Tibial artery (tissue), 4 donors: ENCODE measurements around the gene TRAPPC5.

Source experiments
- DNase-seq, 2 donors: peaks; one replicate each; pipeline ENCODE4 v3.0.0-alpha.2; 2019
- H3K27ac ChIP-seq, 2 donors: fragments of 200-600 bp; sonication (generic) in 1 of 2; 1 replicate in 1 of 2; 2 replicates in 1 of 2; pipeline ENCODE4 v1.5.1; 2018 to 2019; ENCODE audit warnings: mild to moderate bottlenecking in 1 of 2
- H3K27me3 ChIP-seq, 2 donors: fragments of 200-600 bp; sonication (generic) in 1 of 2; one replicate each; pipeline versions ENCODE4 v1.5.1 to v1.6.0; 2016 to 2019
- H3K36me3 ChIP-seq, 3 donors: fragments of 200-600 bp; sonication (generic) in 2 of 3; one replicate each; pipeline ENCODE4 v1.5.1; 2016 to 2019; ENCODE audit warnings: mild to moderate bottlenecking in 2 of 3
- H3K4me1 ChIP-seq, 4 donors: fragments of 200-600 bp; sonication (generic) in 2 of 4; 1 replicate in 3 of 4; 2 replicates in 1 of 4; pipeline ENCODE4 v1.5.1; 2016 to 2019
- H3K4me3 ChIP-seq, 2 donors: fragments of 200-600 bp; sonication (generic) in 1 of 2; 1 replicate in 1 of 2; 2 replicates in 1 of 2; pipeline ENCODE4 v1.5.1; 2018 to 2019; ENCODE audit warnings: mild to moderate bottlenecking in 2 of 2
- H3K9me3 ChIP-seq, 3 donors: fragments of 200-600 bp; sonication (generic) in 1 of 3; one replicate each; pipeline ENCODE4 v1.5.1; 2016 to 2019
- CTCF ChIP-seq, 2 experiments: fragments of 200-600 bp in 1 of 2; fragments of 450-650 bp in 1 of 2; IDR thresholded peaks; one replicate each; pipeline ENCODE4 v1.5.1; 2017 to 2019; ENCODE audit warnings: antibody characterized with exemption in 2 of 2, mild to moderate bottlenecking in 1 of 2, moderate library complexity in 1 of 2
- intact Hi-C: fragments of 100-400 bp; cut with DNase I; formaldehyde crosslinking; loops from one replicate; pipeline ENCODE4 v1.15.0; 2023; ENCODE audit warnings: low total_unique reads

The TRAPPC5 gene

GRCh38 chr19:7699417-7700401 lies 19.1 kb downstream of the TRAPPC5 start:
- Histone ChIP-seq H3K9me3 (no peaks in the 10 kb centered on the region), H3K27ac (no peak overlapping the region), H3K36me3 (no peaks in the 10 kb centered on the region), H3K27me3 (peaks cover 0 to 67% of the 10 kb centered on the region in 2 donors), H3K4me3 (no peak overlapping the region), H3K4me1 (no peaks in the 10 kb centered on the region)
- no peak for TF ChIP-seq CTCF (IDR thresholded peaks at IDR 0.05)
- intact Hi-C loops = no loop called here
- DNase-seq = no peak

GRCh38 chr19:7701049-7701653 lies 20.5 kb downstream of the TRAPPC5 start:
- TF ChIP-seq CTCF (IDR thresholded peaks at IDR 0.05) = no peak
- no peak overlapping the region for H3K4me3 ChIP-seq
- H3K27me3 ChIP-seq = peaks cover 0 to 67% of the 10 kb centered on the region in 2 donors
- H3K27ac ChIP-seq = no peak overlapping the region
- H3K9me3 ChIP-seq = no peaks in the 10 kb centered on the region
- intact Hi-C loops = no loop called here
- H3K36me3 ChIP-seq = no peaks in the 10 kb centered on the region
- DNase-seq = no peak
- no peaks in the 10 kb centered on the region for H3K4me1 ChIP-seq

GRCh38 chr19:7701654-7702457 lies 21.2 kb downstream of the TRAPPC5 start, which contains the start of gene FCER2:
Gene FCER2, minus strand, starts transcription at chr19:7702131. Its CDS starts 2,371 bp downstream, at chr19:7699760.
- H3K27me3 ChIP-seq = peaks cover 0 to 63% of the 10 kb centered on the region in 2 donors
- no peaks in the 10 kb centered on the region for H3K36me3 ChIP-seq
- H3K27ac ChIP-seq = no peak within 1 kb of the TSS
- no peak for TF ChIP-seq CTCF (IDR thresholded peaks at IDR 0.05)
- no peak for DNase-seq
- no peaks in the 10 kb centered on the region for H3K9me3 ChIP-seq
- no peaks in the 10 kb centered on the region for H3K4me1 ChIP-seq
- intact Hi-C loops = no loop called here
- no peak within 1 kb of the TSS for H3K4me3 ChIP-seq

GRCh38 chr19:7703332-7703731 lies 22.7 kb downstream of the TRAPPC5 start:
- TF ChIP-seq CTCF (IDR thresholded peaks at IDR 0.05) = no peak
- Histone ChIP-seq H3K36me3 (no peaks in the 10 kb centered on the region), H3K9me3 (no peaks in the 10 kb centered on the region), H3K27me3 (peaks cover 0 to 53% of the 10 kb centered on the region in 2 donors), H3K4me3 (no peak overlapping the region), H3K27ac (no peak overlapping the region), H3K4me1 (no peaks in the 10 kb centered on the region)
- intact Hi-C loops = no loop called here
- DNase-seq = no peak

- Histone ChIP-seq H3K4me1 (no peaks in the 10 kb centered on the region), H3K4me3 (no peak overlapping the region), H3K9me3 (no peaks in the 10 kb centered on the region), H3K36me3 (no peaks in the 10 kb centered on the region), H3K27ac (no peak overlapping the region), H3K27me3 (peaks cover 0 to 49% of the 10 kb centered on the region in 2 donors)
- DNase-seq = no peak
- TF ChIP-seq CTCF (IDR thresholded peaks at IDR 0.05) = no peak
- intact Hi-C loops = no loop called here
Observed at GRCh38 chr19:7704280-7705060, 23.8 kb downstream of the TRAPPC5 start.
